Liver (tissue), 9 donors: ENCODE results near the gene OR51E2. TPM values are rescaled to one million over a fixed set of nuclear protein-coding genes. Genes with fewer than 3 reads are reported as not detected.

Experiments
- DNase-seq: peaks from one replicate; pipeline ENCODE4 v3.0.0-alpha.2; 2017; ENCODE audit warnings: low spot score
- H3K27ac ChIP-seq, 2 donors: one replicate each; pipeline ENCODE4 v1.7.0; 2013; ENCODE audit warnings: inconsistent platforms in 2 of 2, low read length in 2 of 2, control low read depth in 1 of 2, low read depth in 1 of 2, mild to moderate bottlenecking in 1 of 2
- H3K27me3 ChIP-seq, 4 donors: one replicate each; pipeline versions ENCODE4 v1.6.1 to v1.7.0; 2013; ENCODE audit warnings: low read length in 3 of 4, inconsistent platforms in 1 of 4, mild to moderate bottlenecking in 1 of 4, moderate library complexity in 1 of 4; ENCODE audit not compliant: control insufficient read depth in 4 of 4, insufficient read depth in 4 of 4
- H3K36me3 ChIP-seq, 4 donors: one replicate each; pipeline versions ENCODE4 v1.6.1 to v1.7.0; 2013; ENCODE audit warnings: low read length in 3 of 4, mild to moderate bottlenecking in 3 of 4, low read depth in 1 of 4, moderate library complexity in 1 of 4; ENCODE audit not compliant: control insufficient read depth in 4 of 4, insufficient read depth in 3 of 4
- H3K4me1 ChIP-seq, 4 donors: one replicate each; pipeline versions ENCODE4 v1.6.1 to v1.7.0; 2013; ENCODE audit warnings: low read length in 3 of 4, mild to moderate bottlenecking in 3 of 4, moderate library complexity in 1 of 4; ENCODE audit not compliant: control insufficient read depth in 4 of 4, insufficient read depth in 4 of 4
- H3K4me3 ChIP-seq, 3 donors: one replicate each; pipeline versions ENCODE4 v1.6.1 to v1.7.0; 2013; ENCODE audit warnings: low read length in 3 of 3, control low read depth in 1 of 3, low read depth in 1 of 3, mild to moderate bottlenecking in 1 of 3
- H3K9ac ChIP-seq, 2 donors: one replicate each; pipeline ENCODE4 v1.7.0; 2013; ENCODE audit warnings: low read length in 2 of 2, mild to moderate bottlenecking in 2 of 2, moderate library complexity in 2 of 2, control low read depth in 1 of 2, low read depth in 1 of 2
- H3K9me3 ChIP-seq, 4 donors: one replicate each; pipeline versions ENCODE4 v1.6.1 to v1.7.0; 2013; ENCODE audit warnings: low read length in 3 of 4; ENCODE audit not compliant: control insufficient read depth in 4 of 4
- ATF3 ChIP-seq: IDR thresholded peaks from 2 replicates; pipeline ENCODE4 v1.6.1; 2016; ENCODE audit warnings: antibody characterized with exemption
- CTCF ChIP-seq: fragments of 150-350 bp; IDR thresholded peaks from 2 replicates; pipeline ENCODE4 v1.5.1; 2017; ENCODE audit warnings: improper control_type of control experiment, low read depth, low read length; ENCODE audit not compliant: missing input control
- EGR1 ChIP-seq, 2 donors: IDR thresholded peaks; 2 replicates each; pipeline ENCODE4 v1.6.1; 2016 to 2018; ENCODE audit warnings: antibody characterized with exemption in 2 of 2, low read depth in 2 of 2
- FOXA1 ChIP-seq: IDR thresholded peaks from 2 replicates; pipeline ENCODE4 v1.6.1; 2016; ENCODE audit warnings: antibody characterized with exemption
- FOXA2 ChIP-seq: IDR thresholded peaks from 2 replicates; pipeline ENCODE4 v1.6.1; 2016; ENCODE audit warnings: antibody characterized with exemption
- GABPA ChIP-seq, 2 donors: IDR thresholded peaks in 1 of 2; conservative IDR thresholded peaks in 1 of 2; 2 replicates each; pipeline ENCODE4 v1.6.1; 2016; ENCODE audit warnings: antibody characterized with exemption in 2 of 2, mild to moderate bottlenecking in 1 of 2, moderate library complexity in 1 of 2
- HNF4A ChIP-seq, 2 donors: conservative IDR thresholded peaks; 2 replicates each; pipeline ENCODE4 v1.6.1; 2016; ENCODE audit warnings: antibody characterized with exemption in 2 of 2, mild to moderate bottlenecking in 2 of 2
- HNF4G ChIP-seq: IDR thresholded peaks from 2 replicates; pipeline ENCODE4 v1.6.1; 2016; ENCODE audit warnings: antibody characterized with exemption
- JUND ChIP-seq, 2 donors: IDR thresholded peaks; 2 replicates each; pipeline ENCODE4 v1.6.1; 2016; ENCODE audit warnings: antibody characterized with exemption in 2 of 2
- NR2F2 ChIP-seq: IDR thresholded peaks from 2 replicates; pipeline ENCODE4 v1.6.1; 2016; ENCODE audit warnings: antibody characterized with exemption
- RAD21 ChIP-seq, 2 donors: IDR thresholded peaks; 2 replicates each; pipeline ENCODE4 v1.6.1; 2016; ENCODE audit warnings: antibody characterized with exemption in 2 of 2, mild to moderate bottlenecking in 2 of 2
- RXRA ChIP-seq, 2 donors: IDR thresholded peaks; 2 replicates each; pipeline ENCODE4 v1.6.1; 2017 to 2018; ENCODE audit warnings: antibody characterized with exemption in 2 of 2, mild to moderate bottlenecking in 1 of 2
- SP1 ChIP-seq: IDR thresholded peaks from 2 replicates; pipeline ENCODE4 v1.6.1; 2018; ENCODE audit warnings: antibody characterized with exemption, mild to moderate bottlenecking
- TAF1 ChIP-seq: conservative IDR thresholded peaks from 2 replicates; pipeline ENCODE4 v1.6.1; 2016; ENCODE audit warnings: antibody characterized with exemption, mild to moderate bottlenecking
- ZBTB33 ChIP-seq: IDR thresholded peaks from 2 replicates; pipeline ENCODE4 v1.6.1; 2016; ENCODE audit warnings: antibody characterized with exemption
- WGBS: extraction: QIAGEN DNeasy Blood & Tissue Kit; methylation state at CpG from one replicate; pipeline ENCODE4 v1.1.7; 2013; 5-methylcytosine and 5-hydroxymethylcytosine counted together
- polyA plus RNA-seq, 2 donors: library from polyadenylated mRNA; stranded (reverse) in 1 of 2; unstranded in 1 of 2; fragments of 200-250 nt in 1 of 2; fragments of >200 nt in 1 of 2; fragmentation: Nextera tagmentation in 1 of 2; extraction: Ambion mirVana in 1 of 2; gene quantifications; one replicate each; pipeline versions ENCODE4 v1.2.1 to v1.2.3, GENCODE V29; 2013 to 2015
- total RNA-seq, 2 donors: library from RNA; depleted of rRNA; stranded (reverse); fragments of >200 nt; gene quantifications; one replicate each; pipeline ENCODE4 v1.2.3, GENCODE V29; 2014
- TF ChIP-seq, protein P1 (sequence below): IDR thresholded peaks from 2 replicates; pipeline ENCODE4 v1.6.1; 2016; ENCODE audit warnings: antibody characterized with exemption, mild to moderate bottlenecking
- TF ChIP-seq, protein P2 (sequence below): IDR thresholded peaks from 2 replicates; pipeline ENCODE4 v1.6.1; 2016; ENCODE audit warnings: antibody characterized with exemption
- donor health status: healthy.
- donor health status: healthy.
- donor health status: healthy.
- donor health status: healthy.
- donor health status: healthy.

Gene OR51E2
- total and polyA plus RNA-seq, 4 donors = not detected

DNA sequence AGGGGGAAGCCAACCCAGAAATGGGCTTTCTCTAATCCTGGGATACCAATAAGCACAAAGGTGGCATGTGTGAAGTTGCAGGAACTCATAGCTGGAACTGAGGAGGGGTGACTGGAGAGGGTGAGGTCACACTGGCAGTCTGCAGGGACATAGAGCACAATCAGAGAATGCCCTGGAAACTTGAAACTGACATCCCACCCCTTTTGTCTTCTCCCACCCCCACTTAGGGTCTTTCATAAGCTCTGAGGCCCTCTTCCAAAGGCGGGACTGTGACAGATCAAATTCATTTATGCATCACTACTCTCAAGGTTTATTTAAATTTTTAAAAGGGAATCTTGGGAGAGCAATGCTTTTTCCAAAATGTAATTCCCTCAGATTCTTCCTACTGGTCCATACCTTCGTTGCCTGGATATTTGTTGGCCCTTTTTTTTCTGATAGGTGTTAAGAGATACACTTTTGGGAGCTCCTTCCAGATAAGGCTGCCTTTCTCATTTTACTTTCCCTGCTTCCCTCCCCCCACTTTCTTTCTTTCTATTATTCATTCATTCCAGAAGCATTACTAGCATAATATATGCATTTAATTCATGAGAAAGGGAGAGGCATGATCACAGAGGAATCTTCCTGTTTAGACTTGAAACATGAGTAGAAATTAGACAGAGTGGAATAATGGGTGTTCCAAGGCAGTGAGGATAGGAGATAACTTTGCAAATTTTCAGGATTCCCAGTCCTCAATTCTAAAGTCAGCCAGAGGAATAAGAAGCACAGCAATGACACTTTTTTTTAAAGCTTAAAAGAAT lies 14.8 kb downstream of the OR51E2 start:
- Histone ChIP-seq H3K36me3 (no peaks in the 10 kb centered on the region), H3K27ac (no peak overlapping the region), H3K27me3 (no peaks in the 10 kb centered on the region), H3K4me3 (no peak overlapping the region), H3K9me3 (no peaks in the 10 kb centered on the region), H3K9ac (no peak overlapping the region), H3K4me1 (no peaks in the 10 kb centered on the region)
- WGBS = 69% methylated on average over 2 of the region's 2 CpGs
- no peak for DNase-seq
- TF ChIP-seq, protein P1, sequence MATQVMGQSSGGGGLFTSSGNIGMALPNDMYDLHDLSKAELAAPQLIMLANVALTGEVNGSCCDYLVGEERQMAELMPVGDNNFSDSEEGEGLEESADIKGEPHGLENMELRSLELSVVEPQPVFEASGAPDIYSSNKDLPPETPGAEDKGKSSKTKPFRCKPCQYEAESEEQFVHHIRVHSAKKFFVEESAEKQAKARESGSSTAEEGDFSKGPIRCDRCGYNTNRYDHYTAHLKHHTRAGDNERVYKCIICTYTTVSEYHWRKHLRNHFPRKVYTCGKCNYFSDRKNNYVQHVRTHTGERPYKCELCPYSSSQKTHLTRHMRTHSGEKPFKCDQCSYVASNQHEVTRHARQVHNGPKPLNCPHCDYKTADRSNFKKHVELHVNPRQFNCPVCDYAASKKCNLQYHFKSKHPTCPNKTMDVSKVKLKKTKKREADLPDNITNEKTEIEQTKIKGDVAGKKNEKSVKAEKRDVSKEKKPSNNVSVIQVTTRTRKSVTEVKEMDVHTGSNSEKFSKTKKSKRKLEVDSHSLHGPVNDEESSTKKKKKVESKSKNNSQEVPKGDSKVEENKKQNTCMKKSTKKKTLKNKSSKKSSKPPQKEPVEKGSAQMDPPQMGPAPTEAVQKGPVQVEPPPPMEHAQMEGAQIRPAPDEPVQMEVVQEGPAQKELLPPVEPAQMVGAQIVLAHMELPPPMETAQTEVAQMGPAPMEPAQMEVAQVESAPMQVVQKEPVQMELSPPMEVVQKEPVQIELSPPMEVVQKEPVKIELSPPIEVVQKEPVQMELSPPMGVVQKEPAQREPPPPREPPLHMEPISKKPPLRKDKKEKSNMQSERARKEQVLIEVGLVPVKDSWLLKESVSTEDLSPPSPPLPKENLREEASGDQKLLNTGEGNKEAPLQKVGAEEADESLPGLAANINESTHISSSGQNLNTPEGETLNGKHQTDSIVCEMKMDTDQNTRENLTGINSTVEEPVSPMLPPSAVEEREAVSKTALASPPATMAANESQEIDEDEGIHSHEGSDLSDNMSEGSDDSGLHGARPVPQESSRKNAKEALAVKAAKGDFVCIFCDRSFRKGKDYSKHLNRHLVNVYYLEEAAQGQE = no peak
- TF ChIP-seq NR2F2 (no peak), RXRA (IDR thresholded peaks at IDR 0.05) (no peak), GABPA (IDR thresholded peaks at IDR 0.05 in 1 of 2, conservative IDR thresholded peaks at IDR 0.05 in 1 of 2) (no peak), TAF1 (no peak), CTCF (no peak), RAD21 (IDR thresholded peaks at IDR 0.05) (no peak), EGR1 (IDR thresholded peaks at IDR 0.05; ENCODE audit: low read depth in 2 of 2) (no peak), ZBTB33 (no peak), ATF3 (no peak), HNF4G (no peak), FOXA1 (no peak), HNF4A (conservative IDR thresholded peaks at IDR 0.05) (no peak), JUND (IDR thresholded peaks at IDR 0.05) (no peak), SP1 (no peak), FOXA2 (no peak)
- TF ChIP-seq, protein P2, sequence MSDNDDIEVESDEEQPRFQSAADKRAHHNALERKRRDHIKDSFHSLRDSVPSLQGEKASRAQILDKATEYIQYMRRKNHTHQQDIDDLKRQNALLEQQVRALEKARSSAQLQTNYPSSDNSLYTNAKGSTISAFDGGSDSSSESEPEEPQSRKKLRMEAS = no peak
